Measurements from ENCODE around the gene PPM1N.

DNA sequence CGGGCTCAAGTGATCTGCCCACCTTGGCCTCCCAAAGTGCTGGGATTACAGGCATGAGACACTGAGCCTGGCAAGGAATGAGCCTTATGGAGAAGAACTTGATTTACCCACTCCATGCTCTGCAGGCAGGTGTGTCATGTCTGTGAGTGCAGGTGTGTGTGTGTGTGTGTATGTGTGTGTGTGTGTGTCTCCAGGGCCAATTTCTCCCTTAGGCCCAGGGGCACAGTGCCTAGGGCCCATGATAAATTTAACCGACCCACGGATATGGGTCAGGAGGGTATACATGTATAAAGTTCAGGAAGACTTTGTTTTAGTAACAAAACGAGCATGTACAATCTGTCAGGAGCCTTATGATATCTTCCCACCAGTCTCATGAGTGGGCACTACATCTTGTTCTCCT is 35.0 kb upstream of the PPM1N start:
- TF ChIP-seq GATA2 (IDR thresholded peaks at IDR 0.05; ENCODE audit: low read depth, low read length) (no peak), GATA3 (IDR thresholded peaks at IDR 0.05; ENCODE audit: low read depth, low read length) (no peak)

Data from SH-SY5Y (cell line).